Peyer's patch (tissue), 4 donors: ENCODE results near the gene ACAT2.

Source experiments
- POLR2A ChIP-seq, 2 donors: fragments of 450-650 bp; IDR thresholded peaks; one replicate each; pipeline ENCODE4 v1.5.1; 2017; ENCODE audit warnings: antibody characterized with exemption in 2 of 2, mild to moderate bottlenecking in 2 of 2, moderate library complexity in 2 of 2
- TF ChIP-seq, protein P1 (sequence below), 6 experiments: fragments of 450-650 bp in 4 of 6; fragments of 200-600 bp in 2 of 6; sonication (generic) in 1 of 6; IDR thresholded peaks; one replicate each; pipeline ENCODE4 v1.5.1; 2017 to 2019; ENCODE audit warnings: antibody characterized with exemption in 6 of 6, mild to moderate bottlenecking in 3 of 6, moderate library complexity in 1 of 6

DNA sequence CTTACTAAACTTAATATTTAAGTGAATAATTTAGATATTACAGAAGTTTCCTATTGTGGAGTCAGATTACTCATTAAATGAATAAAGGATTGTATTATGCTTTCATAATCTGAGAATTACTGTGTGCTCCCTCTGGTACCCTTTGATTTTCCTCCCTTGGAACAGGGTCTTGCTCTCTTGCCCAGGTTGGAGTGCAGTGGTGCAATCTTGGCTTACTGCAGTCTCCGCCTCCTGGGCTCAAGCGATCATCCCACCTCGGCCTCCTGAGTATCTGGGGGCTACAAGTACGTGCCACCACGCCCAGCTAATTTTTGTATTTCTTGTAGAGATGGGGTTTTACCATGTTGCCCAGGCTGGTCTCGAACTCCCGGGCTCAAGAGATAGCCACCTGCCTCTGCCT lies 24.9 kb upstream of the ACAT2 start:
- TF ChIP-seq POLR2A (IDR thresholded peaks at IDR 0.05), result no peak
- TF ChIP-seq, protein P1, sequence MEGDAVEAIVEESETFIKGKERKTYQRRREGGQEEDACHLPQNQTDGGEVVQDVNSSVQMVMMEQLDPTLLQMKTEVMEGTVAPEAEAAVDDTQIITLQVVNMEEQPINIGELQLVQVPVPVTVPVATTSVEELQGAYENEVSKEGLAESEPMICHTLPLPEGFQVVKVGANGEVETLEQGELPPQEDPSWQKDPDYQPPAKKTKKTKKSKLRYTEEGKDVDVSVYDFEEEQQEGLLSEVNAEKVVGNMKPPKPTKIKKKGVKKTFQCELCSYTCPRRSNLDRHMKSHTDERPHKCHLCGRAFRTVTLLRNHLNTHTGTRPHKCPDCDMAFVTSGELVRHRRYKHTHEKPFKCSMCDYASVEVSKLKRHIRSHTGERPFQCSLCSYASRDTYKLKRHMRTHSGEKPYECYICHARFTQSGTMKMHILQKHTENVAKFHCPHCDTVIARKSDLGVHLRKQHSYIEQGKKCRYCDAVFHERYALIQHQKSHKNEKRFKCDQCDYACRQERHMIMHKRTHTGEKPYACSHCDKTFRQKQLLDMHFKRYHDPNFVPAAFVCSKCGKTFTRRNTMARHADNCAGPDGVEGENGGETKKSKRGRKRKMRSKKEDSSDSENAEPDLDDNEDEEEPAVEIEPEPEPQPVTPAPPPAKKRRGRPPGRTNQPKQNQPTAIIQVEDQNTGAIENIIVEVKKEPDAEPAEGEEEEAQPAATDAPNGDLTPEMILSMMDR (IDR thresholded peaks at IDR 0.05), result no peak
